ENCODE data around the gene KLRC3.
"Not testable (repeated sequence)": the region's sequence is repeated elsewhere in the genome, so short reads cannot be mapped to it uniquely, and the experiment has no call there.

DNA sequence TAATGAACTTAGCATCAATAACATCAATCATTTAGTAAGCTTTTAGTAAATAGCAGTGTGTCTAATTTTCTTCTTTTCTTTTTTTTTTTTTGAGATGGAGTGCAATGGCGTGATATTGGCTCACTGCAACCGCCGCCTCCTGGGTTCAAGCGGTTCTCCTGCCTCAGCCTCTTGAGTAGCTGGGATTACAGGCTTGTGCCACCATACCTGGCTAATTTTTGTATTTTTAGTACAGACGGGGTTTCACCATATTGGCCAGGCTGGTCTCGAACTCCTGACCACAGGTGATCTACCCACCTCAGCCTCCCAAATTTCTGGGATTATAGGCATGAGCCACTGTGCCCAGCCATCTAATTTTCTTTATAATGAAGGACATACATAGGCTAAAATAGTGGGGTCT lies 32.9 kb downstream of the KLRC3 start:
- not testable (repeated sequence) for TF ChIP-seq TCF7L2 (IDR thresholded peaks at IDR 0.05; ENCODE audit: low read depth, low read length)
- TF ChIP-seq, protein P1, sequence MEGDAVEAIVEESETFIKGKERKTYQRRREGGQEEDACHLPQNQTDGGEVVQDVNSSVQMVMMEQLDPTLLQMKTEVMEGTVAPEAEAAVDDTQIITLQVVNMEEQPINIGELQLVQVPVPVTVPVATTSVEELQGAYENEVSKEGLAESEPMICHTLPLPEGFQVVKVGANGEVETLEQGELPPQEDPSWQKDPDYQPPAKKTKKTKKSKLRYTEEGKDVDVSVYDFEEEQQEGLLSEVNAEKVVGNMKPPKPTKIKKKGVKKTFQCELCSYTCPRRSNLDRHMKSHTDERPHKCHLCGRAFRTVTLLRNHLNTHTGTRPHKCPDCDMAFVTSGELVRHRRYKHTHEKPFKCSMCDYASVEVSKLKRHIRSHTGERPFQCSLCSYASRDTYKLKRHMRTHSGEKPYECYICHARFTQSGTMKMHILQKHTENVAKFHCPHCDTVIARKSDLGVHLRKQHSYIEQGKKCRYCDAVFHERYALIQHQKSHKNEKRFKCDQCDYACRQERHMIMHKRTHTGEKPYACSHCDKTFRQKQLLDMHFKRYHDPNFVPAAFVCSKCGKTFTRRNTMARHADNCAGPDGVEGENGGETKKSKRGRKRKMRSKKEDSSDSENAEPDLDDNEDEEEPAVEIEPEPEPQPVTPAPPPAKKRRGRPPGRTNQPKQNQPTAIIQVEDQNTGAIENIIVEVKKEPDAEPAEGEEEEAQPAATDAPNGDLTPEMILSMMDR (IDR thresholded peaks at IDR 0.05) = not testable (repeated sequence)

All from Panc1 (cell line).